Activated CD8-positive, alpha-beta memory T cell treated with anti-CD3 and anti-CD28 coated beads for 1 hour (primary cell): Measurements from ENCODE around the gene HACE1.
"Not testable (repeated sequence)": the region's sequence is repeated elsewhere in the genome, so short reads cannot be mapped to it uniquely, and the experiment has no call there.

Experiments
- DNase-seq, 2 donors: peaks; one replicate each; pipeline ENCODE4 v3.0.0-alpha.2; 2020; ENCODE audit warnings: low read depth in 1 of 2; ENCODE audit errors: extremely low read depth in 1 of 2

Gene HACE1

DNA sequence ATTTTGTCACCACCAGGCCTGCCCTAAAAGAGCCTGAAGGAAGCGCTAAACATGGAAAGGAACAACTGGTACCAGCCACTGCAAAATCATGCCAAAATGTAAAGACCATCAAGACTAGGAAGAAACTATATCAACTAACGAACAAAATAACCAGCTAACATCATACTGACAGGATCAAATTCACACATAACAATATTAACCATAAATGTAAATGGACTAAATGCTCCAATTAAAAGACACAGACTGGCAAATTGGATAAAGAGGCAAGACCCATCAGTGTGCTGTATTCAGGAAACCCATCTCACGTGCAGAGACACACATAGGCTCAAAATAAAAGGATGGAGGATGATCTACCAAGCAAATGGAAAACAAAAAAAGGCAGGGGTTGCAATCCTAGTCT, 120.6 kb downstream of the HACE1 start:
- not testable (repeated sequence) for DNase-seq

DNA sequence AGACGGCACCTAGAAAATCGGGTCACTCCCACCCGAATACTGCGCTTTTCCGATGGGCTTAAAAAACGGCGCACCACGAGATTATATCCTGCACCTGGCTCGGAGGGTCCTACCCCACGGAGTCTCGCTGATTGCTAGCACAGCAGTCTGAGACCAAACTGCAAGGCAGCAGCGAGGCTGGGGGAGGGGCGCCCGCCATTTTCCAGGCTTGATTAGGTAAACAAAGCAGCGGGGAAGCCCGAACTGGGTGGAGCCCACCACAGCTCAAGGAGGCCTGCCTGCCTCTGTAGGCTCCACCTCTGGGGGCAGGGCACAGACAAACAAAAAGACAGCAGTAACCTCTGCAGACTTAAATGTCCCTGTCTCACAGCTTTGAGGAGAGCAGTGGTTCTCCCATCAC, 122.2 kb downstream of the HACE1 start:
- DNase-seq: not testable (repeated sequence)

DNA sequence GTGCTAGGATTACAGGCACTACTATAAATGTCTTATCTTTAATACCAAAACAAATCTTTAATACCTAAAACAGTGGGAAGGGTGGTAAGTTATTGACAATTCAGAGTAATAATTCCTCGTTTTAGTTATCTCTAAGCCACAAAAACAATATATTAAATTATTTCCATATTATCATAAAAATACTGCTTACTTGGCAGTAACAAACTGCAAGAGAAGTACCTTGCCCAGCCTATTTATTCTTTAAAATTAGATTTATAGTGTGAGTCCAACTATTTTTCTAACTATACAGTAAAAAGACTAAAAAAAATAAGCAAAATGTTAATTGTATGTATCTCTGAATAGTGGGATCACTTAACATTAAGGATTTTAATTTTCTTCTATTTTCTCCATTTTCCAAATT, 123.2 kb downstream of the HACE1 start:
- DNase-seq: no peak

DNA sequence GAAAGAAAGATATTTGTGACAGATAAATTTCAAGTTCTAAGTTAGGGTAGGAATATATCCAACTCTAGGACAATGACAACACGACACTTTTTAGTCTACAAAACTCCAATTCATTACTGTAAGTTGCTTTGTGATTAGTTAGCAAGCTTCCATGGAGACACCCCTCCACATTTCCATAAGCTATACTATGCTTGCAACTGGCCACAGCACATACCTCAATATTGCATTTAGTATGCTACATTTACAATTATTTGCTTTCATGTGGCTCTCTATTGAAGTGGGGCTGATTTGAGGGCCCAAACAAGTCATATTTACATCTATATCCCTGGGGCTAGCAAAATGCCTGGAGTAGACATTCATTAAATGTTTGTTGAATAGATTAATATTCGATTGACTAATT, 129.3 kb downstream of the HACE1 start:
- DNase-seq: no peak

DNA sequence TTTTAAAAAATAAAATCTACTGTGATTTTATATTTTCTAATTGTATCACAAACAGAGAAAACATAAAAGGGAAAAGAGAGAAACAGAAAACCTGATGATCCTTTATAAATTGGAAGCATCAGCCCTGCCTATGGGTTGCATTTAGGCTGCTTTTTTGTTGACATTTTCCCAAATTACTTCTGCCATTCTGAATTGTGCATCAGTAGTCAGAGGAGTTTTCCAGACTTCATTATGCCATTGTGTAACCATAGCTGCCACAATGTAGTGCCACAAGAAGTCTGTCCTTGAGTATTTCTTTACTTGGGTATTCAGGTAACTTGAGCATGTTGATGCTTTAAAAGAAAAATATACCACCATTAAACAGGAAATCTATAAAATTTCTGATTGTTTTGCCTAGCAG, 130.3 kb downstream of the HACE1 start:
- no peak for DNase-seq

DNA sequence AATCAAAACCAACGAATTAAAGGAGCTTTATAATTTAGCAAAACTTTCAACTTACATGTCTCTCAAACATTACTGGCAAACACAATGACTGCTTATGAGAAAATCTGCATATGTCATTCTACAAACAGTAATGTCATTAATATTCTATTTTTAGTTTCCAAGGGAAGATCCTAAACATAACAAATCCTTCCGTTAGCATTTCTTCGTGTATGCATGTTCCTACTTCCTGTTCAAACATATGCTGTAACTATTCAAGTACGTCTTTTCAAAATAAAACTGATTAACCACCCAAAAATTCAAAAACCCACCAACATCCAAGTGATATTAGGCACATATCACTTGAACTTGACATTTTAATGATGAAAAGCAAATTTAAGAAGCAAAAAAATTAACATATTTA, 131.3 kb downstream of the HACE1 start:
- DNase-seq: no peak

DNA sequence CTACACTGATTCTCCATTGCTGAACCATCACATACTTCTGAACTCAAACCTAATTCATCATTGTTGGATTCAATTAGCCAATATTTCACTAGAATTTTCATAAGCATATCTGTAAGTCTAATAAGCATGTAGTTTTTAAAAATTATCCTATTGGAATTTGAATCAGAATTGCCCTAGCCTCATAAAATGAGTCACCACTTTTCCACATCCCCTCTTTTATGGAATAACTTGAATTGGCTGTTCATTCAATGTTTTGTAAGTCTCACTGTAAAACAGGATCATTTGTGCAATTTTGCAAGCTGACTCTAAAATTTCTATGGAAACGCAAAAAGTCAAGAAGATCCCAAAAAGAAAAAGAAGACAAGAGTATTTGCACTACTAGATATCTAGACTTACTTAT, 141.0 kb downstream of the HACE1 start:
- DNase-seq: no peak

DNA sequence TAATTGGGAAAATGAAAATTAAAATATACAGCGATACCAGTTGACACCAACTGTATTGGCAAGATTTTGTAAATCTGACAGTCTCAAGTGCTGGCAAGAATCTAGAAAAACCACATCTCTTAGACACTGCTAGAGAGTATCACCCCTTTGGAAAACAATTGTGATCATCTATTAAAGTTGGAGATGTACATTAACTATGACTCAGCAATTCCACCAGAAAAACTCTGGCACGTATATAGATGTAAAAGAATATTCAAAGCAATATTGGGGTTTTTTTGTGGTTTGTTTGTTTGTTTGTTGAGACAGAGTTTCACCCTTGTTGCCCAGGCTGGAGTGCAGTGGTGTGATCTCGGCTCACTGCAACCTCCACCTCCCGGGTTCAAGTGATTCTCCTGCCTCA, 142.9 kb downstream of the HACE1 start:
- DNase-seq: no peak

DNA sequence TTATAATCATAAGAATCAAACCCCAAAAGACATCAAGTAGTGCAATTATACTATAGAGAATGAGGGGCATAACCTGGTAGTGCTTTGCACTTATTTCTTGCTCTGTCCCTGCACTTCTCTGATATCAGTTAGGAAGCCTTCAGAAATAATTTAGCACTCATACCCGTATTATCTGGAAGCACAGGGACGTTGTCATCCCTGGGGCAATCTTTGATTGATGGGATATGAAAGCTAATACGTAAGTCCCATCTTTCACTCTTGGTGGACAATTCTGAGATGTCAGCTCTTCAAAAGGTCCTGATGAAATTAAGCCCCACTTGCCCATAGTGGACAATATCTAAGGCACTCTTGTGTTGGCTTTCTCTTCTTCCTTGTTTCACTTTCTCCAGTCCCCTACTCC, 144.9 kb downstream of the HACE1 start:
- no peak for DNase-seq

DNA sequence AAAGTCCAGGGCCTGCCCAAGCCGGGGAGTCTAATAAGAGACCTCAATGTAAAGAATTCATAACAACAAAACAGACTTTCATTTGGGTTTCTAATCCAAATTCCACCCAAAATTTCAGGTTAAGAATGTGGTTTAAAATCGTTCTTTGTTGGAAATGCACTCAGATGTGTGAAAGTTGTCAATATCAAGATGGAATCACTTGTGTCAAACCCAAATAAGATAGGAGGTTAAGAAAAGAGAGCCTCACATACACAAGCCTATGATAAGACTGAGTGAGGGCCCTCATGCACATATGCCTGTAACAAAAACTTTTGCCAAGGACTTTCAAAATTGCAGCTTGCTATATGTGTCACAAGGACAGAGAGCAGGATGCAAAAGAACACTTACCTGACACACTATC, 145.7 kb downstream of the HACE1 start:
- no peak for DNase-seq

DNA sequence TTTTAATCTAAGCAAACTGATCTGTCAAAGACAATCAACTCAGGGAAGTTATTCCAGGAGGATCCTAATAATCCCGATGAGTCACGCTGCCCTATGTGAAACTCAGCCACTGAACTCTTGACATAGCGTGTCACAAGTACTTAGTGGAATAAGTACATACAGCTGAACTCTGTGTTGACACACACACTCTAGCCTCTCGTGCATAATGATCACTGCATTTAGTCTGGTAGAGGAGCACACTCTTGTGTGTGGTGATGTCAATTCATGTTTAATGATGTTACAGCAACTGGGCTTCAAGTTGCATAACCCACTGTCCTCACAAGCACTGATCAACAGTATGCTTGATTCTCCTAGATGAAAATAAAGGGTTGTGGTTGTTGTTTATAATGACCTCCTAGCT, 148.3 kb downstream of the HACE1 start:
- DNase-seq: no peak

DNA sequence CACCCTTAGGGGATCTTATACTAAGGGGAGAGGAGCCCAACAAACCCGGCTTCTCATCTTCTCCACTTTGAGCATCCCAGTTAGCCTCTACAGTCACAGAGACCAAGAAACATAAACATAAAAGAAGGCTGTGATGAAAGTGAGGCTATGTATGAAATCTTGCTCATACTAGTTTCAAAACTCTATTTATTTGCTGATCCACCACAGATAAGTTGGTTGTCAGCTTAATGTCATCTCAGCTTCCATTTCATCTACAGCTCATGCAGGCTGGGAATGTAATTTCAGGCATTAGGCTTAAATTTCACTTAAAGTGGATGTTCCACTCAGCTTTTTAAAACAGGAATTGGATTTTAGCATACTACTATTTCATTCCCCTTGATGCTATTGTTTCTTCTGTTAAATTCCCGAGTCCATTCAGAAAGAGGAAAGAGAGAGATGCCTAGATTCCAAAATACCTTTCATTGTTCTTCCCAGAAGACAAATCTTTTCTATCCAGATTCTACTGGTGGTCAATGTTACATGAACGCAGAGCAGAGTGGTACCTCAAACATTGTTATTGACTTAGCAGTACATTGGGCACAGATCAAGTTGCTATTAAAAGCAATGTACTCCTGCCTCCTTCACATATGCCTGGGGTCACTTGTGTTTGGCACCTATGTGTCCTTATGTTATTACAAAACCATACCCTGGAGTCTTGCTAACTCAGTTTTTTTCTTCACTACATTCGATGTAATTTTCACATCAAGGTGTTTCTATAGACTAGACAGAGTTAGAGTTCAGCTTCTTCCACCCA, 149.0 kb downstream of the HACE1 start:
- no peak for DNase-seq

DNA sequence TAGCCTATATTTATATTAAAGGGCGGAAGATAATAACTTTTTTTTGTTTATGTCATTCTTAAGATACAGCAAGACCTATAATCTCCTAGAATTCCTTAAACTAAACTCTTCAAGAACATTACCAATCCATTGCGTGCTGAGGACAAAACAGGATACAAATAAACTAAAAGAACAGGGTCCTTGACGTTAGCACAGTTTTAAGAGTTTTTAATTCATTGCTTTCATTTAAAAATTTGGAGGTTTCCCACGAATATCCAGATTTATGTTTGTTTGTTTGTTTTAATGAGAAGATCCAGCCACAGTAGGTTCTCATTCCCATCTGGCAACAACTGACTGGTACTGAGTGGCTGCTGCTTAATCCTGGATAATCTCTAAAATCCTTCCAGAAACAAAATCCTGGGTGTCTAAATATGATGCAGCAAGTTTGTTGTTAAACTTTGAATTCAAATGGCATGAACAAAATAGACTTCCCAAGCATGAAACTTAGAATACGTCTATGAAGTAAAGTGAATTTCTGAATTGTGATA, 153.7 kb downstream of the HACE1 start:
- no peak for DNase-seq

DNA sequence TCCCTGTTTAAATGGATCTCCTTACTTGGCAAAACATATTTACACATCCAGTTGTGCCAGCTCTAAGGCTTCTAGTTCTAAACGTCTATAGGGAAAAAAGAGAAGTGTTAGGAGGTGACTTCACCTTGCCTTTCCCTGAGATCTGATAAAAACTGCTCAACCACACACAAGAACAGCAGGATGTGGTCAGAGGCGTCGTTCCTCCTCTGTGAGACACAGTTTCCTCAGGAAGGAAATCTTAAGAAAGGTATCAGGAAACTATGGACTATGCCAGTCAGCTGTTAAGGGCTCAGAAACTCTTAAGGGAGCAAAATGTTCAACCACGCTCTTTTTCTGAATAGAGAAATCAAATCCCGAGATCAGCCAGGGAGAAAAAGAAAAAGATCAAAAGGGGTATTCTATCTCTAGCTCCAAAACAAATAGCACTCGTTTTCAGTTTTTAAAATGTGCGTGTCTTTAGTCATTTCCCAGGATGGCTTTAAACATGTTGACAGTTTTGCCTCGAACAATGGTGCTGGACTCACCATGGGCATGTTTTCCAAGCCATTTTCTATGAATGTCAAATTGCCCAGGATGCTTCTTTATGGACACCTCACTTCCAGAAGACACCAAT, 154.5 kb downstream of the HACE1 start:
- peak in 1 of 2 donors; percentile 5 for DNase-seq

DNA sequence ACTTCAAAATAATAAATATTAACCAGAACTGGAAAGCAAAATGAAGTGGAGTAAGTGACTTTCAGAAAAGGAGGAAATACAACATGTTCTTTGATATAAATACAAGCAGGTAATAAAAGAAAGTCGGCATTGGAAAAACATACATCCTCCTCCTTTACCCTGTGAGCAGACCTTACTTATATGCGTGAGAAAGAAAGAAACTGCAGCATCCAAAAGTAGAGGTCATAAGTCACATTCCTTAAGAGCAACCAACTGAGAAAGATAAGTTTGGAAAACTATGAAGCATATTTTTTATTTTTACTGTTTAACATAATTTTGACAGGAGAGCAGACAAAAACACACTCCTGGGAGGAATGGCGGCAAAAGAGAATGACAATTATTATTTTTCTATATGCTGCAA, 155.5 kb downstream of the HACE1 start:
- no peak for DNase-seq

DNA sequence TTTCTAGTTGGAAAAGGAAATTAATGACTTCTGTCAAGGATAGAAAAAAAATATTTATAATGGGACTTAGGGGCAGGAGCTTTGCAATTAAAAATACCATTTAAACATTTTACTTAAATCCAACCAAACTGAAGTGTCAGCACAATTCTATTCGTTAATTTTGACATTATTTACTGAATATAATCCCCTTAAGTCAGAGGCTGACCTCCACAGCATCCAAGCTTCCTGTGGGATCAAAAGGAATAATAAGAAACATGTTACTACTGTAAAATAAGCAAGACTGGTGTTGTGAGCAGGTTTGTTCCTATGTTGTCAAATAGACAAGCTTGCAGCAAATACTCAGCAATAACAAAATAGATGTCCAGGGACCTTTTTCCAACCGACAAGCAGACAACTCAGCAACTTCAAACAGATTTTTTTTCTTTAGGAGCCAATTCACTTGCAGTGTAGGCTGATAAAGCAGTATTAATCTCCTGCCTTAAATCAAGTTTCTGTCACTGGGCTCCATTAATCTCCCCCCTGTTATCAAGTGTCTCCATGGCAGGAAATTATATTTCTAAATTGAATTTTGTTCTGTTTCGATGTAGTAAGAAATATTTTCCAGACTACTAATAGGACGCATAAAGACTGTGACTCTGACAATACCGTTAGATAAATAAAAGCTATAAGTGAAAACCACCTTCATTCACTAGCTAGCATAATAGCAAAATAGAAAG, 157.4 kb downstream of the HACE1 start:
- no peak for DNase-seq

DNA sequence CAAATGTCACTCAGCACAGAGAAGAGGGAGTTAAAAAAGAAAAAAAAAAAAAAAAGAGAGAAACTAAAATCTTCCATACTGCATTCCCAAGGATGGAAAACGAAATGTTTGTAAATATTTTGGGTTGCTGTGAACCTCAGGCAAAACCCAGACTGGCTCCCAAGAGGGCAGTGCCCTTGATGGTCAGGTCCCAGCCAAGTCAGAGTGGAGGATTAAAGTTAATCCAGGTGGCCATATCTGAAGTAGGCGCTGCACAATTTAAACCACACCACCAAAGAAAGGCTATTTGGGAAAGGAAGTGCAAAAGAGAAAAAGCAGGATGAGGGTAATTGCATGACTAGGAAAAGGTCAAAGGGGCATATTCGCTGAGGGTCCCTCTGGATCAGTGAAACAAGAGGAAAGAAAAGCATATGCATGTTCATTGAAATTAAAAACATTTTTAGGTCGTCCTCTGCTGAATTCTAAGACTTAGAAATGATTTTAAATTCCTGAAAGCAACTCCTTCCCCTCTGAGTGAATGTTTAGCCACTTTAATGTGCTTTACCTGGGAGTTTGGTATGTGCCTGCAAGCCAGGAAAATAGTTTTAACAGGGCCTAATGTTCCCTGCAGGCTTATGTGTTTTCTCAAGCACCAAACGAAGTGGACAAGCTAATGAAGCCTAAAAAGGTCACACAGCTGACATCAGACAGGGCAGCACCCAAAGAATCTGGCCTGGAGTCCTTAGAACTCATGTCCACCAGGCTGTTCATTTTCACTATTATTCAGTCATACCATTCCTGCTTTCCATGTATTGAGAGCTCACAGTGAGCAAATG, 159.1 kb downstream of the HACE1 start:
- DNase-seq: no peak

DNA sequence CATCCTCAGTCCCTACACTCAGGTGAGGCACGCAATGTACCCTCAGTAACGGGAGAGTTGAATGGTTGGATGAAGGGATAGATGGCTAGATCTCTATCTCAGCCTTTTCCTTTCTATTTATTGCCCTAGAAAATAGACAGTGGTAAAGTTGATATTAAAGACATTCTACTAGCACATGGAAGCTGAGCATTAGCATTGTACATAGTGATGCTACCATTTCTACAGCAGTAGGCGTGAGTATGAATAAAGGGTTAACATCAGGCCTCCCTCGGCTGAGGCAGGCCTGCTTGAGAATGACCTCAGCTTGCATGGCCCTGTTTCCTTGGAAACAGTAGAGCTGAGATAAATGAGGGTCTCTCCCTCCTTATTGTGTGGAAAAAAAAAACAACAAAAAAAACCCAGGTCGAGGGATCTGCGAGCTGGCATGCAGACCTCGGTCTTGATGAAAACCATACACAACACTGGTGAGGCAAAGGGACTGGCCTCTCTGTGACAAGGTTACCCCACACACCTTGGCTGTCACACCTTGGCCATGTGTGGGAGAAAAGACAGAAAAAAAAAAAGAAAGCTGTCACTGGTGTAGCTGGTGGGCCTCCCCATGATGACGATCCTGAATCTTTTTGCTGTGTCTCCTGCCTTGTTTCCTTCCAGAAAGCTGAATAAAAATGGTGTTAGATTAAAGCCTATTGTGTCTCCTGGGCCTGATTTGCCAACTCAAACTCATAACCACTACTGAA, 160.0 kb downstream of the HACE1 start:
- no peak for DNase-seq

DNA sequence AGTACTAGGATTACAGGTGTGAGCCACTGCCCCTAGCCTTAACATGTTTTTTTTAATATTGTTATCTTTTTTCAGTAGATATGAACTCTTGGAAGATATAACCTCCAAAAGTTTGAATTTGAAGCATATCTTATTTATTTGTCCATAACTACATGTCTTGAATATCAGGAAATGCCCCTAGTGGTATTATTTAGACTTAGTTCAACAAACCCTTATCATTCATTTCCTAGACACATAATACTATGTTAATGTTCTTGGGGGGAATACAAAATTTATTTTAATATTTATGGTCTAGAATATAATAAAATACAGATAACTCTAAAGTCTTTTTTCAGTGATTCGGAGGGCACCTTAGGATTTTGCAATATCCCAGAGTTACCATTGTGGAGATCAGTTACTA, 160.7 kb downstream of the HACE1 start:
- no peak for DNase-seq

DNA sequence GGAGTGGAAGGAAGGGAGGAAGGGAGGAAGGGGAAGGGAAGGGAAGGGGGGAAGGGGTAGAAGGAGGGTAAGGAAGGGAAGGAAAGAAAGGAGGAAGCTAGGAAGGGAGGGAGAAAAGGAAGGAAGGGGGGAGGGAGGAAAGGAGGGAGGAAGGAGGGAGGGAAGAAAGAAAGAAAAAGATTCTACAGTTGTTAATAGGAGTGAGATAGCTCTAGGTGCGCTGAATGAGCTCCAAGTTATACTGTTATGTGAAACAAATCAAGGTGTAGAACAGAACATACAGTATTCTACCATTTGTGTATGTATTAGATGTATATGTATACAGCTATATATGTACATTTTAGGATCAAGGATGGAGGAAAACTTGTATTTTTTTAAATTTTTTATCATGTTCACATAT, 167.7 kb downstream of the HACE1 start:
- DNase-seq: no peak
